H1 (cell line): ENCODE measurements around the gene PLXNA4. TPM values are rescaled to one million over a fixed set of nuclear protein-coding genes. Genes with fewer than 3 reads are reported as not detected.

Experiments used
- CTCF ChIA-PET: fragments of 300-600 bp; sonication (Branson Sonifier 250); formaldehyde crosslinking; loops from one replicate; lab custom pipeline; 2021; ENCODE audit not compliant: partially characterized antibody; lab: Charles Lee
- POLR2A ChIA-PET: fragments of 300-600 bp; sonication (Branson Sonifier 250); formaldehyde crosslinking; loops from one replicate; lab custom pipeline; 2021; ENCODE audit warnings: inconsistent platforms; ENCODE audit not compliant: partially characterized antibody; lab: Charles Lee
- DNase-seq, 2 experiments: peaks; one replicate each; pipeline versions ENCODE4 v3.0.0 to v3.0.0-alpha.2; 2010 to 2022; ENCODE audit warnings: low spot score in 2 of 2, low read depth in 1 of 2, mixed read lengths in 1 of 2
- FAIRE-seq: peaks from 2 replicates; lab custom pipeline; 2011; peaks lifted over from hg19 to GRCh38; lab: Jason Lieb, UNC
- H2AFZ ChIP-seq: 2 replicates; pipeline ENCODE4 v1.8.1; 2012; ENCODE audit warnings: low read length, inconsistent platforms
- H2AK5ac ChIP-seq: 2 replicates; pipeline ENCODE4 v1.6.1; 2013; ENCODE audit warnings: low read depth, low read length
- H2BK120ac ChIP-seq: replicated peaks from 2 replicates; pipeline ENCODE3; 2013; ENCODE audit warnings: low read depth, low read length, inconsistent platforms
- H2BK12ac ChIP-seq: 2 replicates; pipeline ENCODE4 v1.6.1; 2013; ENCODE audit warnings: low read depth, low read length
- H2BK15ac ChIP-seq: 2 replicates; pipeline ENCODE4 v1.6.1; 2013; ENCODE audit warnings: low read length
- H2BK20ac ChIP-seq: 2 replicates; pipeline ENCODE4 v1.6.1; 2013; ENCODE audit warnings: low read length
- H2BK5ac ChIP-seq: 2 replicates; pipeline ENCODE4 v1.6.1; 2013; ENCODE audit warnings: low read depth, low read length
- H3K14ac ChIP-seq: 2 replicates; pipeline ENCODE4 v1.6.1; 2013; ENCODE audit warnings: inconsistent platforms; ENCODE audit not compliant: insufficient read length
- H3K18ac ChIP-seq: 2 replicates; pipeline ENCODE4 v1.6.1; 2013; ENCODE audit warnings: low read length; ENCODE audit errors: extremely low read depth
- H3K23ac ChIP-seq: 2 replicates; pipeline ENCODE4 v1.6.1; 2013; ENCODE audit warnings: inconsistent platforms; ENCODE audit not compliant: insufficient read length
- H3K23me2 ChIP-seq: 2 replicates; pipeline ENCODE4 v1.6.1; 2013; ENCODE audit warnings: low read depth, low read length
- H3K27ac ChIP-seq: 2 replicates; pipeline ENCODE4 v1.6.1; 2011; ENCODE audit warnings: low read depth, low read length, inconsistent platforms
- H3K27me3 ChIP-seq, 4 experiments: replicated peaks in 1 of 4; 1 replicate in 1 of 4; 2 replicates in 3 of 4; pipeline versions ENCODE4 v1.6.1 to v1.8.1; 2011 to 2013; ENCODE audit warnings: low read length in 3 of 4, mild to moderate bottlenecking in 3 of 4, inconsistent platforms in 2 of 4, mixed read lengths in 2 of 4, moderate library complexity in 1 of 4; ENCODE audit not compliant: control insufficient read depth in 3 of 4, insufficient read depth in 3 of 4; ENCODE audit errors: extremely low read depth in 1 of 4
- H3K36me3 ChIP-seq, 4 experiments: 2 replicates each; pipeline versions ENCODE4 v1.6.1 to v1.8.1; 2011 to 2013; ENCODE audit warnings: mild to moderate bottlenecking in 4 of 4, low read length in 3 of 4, moderate library complexity in 2 of 4, control low read depth in 1 of 4, inconsistent platforms in 1 of 4; ENCODE audit not compliant: insufficient read depth in 4 of 4, control insufficient read depth in 2 of 4
- H3K4ac ChIP-seq: replicated peaks from 2 replicates; pipeline ENCODE3; 2013; ENCODE audit warnings: low read length, low read depth, mixed read lengths, inconsistent platforms; ENCODE audit not compliant: insufficient read length
- H3K4me1 ChIP-seq, 4 experiments: replicated peaks in 1 of 4; 1 replicate in 1 of 4; 2 replicates in 3 of 4; pipeline versions ENCODE4 v1.6.1 to v1.8.1; 2011 to 2013; ENCODE audit warnings: low read length in 3 of 4, inconsistent platforms in 2 of 4, mixed read lengths in 1 of 4; ENCODE audit not compliant: insufficient read depth in 4 of 4, control insufficient read depth in 3 of 4
- H3K4me2 ChIP-seq, 2 experiments: 2 replicates each; pipeline versions ENCODE4 v1.6.1 to v1.8.1; 2011 to 2013; ENCODE audit warnings: low read depth in 2 of 2, low read length in 2 of 2, control low read depth in 1 of 2, inconsistent platforms in 1 of 2, mild to moderate bottlenecking in 1 of 2; ENCODE audit not compliant: insufficient read depth in 1 of 2
- H3K4me3 ChIP-seq, 4 experiments: fragments of 200-600, 300-600 bp in 1 of 4; sonication (generic), shearing (Covaris generic), sonication (Bioruptor Twin) in 1 of 4; 2 replicates each; pipeline versions ENCODE4 v1.5.1 to v1.8.1; 2011 to 2016; ENCODE audit warnings: low read length in 4 of 4, low read depth in 3 of 4, control low read depth in 2 of 4, inconsistent platforms in 2 of 4, mild to moderate bottlenecking in 2 of 4, mixed read lengths in 1 of 4, moderate library complexity in 1 of 4; ENCODE audit not compliant: insufficient read depth in 2 of 4; ENCODE audit errors: extremely low read depth in 1 of 4
- H3K56ac ChIP-seq: replicated peaks from 2 replicates; pipeline ENCODE3; 2013; ENCODE audit warnings: low read depth, mild to moderate bottlenecking, mixed read lengths, low read length, inconsistent platforms; ENCODE audit not compliant: insufficient read length
- H3K79me1 ChIP-seq: 2 replicates; pipeline ENCODE4 v1.6.1; 2013; ENCODE audit warnings: low read depth, low read length, control low read depth
- H3K79me2 ChIP-seq, 2 experiments: 2 replicates each; pipeline versions ENCODE4 v1.6.1 to v1.8.1; 2012 to 2013; ENCODE audit warnings: low read length in 2 of 2, mild to moderate bottlenecking in 2 of 2, inconsistent platforms in 1 of 2; ENCODE audit not compliant: insufficient read depth in 2 of 2, control insufficient read depth in 1 of 2
- H3K9ac ChIP-seq, 4 experiments: replicated peaks in 1 of 4; 1 replicate in 1 of 4; 2 replicates in 3 of 4; pipeline versions ENCODE4 v1.6.1 to v1.8.1; 2011 to 2013; ENCODE audit warnings: low read depth in 3 of 4, low read length in 3 of 4, control low read depth in 2 of 4, mild to moderate bottlenecking in 2 of 4, moderate library complexity in 2 of 4, inconsistent platforms in 1 of 4; ENCODE audit errors: extremely low read depth in 1 of 4
- H3K9me3 ChIP-seq, 2 experiments: 2 replicates each; pipeline versions ENCODE4 v1.6.1 to v1.8.1; 2012 to 2013; ENCODE audit warnings: mild to moderate bottlenecking in 2 of 2, moderate library complexity in 2 of 2, control low read depth in 1 of 2, inconsistent platforms in 1 of 2, low read depth in 1 of 2, low read length in 1 of 2, mixed read lengths in 1 of 2; ENCODE audit not compliant: insufficient read depth in 2 of 2
- H4K20me1 ChIP-seq, 2 experiments: replicated peaks in 1 of 2; 2 replicates each; pipeline versions ENCODE3 to v1.8.1; 2011 to 2013; ENCODE audit warnings: inconsistent platforms in 2 of 2, low read length in 2 of 2, mild to moderate bottlenecking in 1 of 2; ENCODE audit not compliant: insufficient read depth in 2 of 2, control insufficient read depth in 1 of 2
- H4K5ac ChIP-seq: 2 replicates; pipeline ENCODE4 v1.6.1; 2013; ENCODE audit warnings: low read length, low read depth, mixed read lengths, inconsistent platforms; ENCODE audit not compliant: insufficient read length
- H4K8ac ChIP-seq: 2 replicates; pipeline ENCODE4 v1.8.0; 2013; ENCODE audit warnings: mild to moderate bottlenecking, moderate library complexity, low read length, inconsistent platforms; ENCODE audit not compliant: insufficient read depth; ENCODE audit errors: extremely low read depth
- H4K91ac ChIP-seq: replicated peaks from 2 replicates; pipeline ENCODE3; 2013; ENCODE audit warnings: low read length, mixed read lengths, inconsistent platforms; ENCODE audit not compliant: insufficient read length
- GABPA ChIP-seq: IDR thresholded peaks from 2 replicates; pipeline ENCODE4 v1.6.1; 2011; ENCODE audit warnings: mild to moderate bottlenecking, low read length, moderate library complexity, borderline replicate concordance; ENCODE audit not compliant: insufficient read depth
- POLR2AphosphoS5 ChIP-seq: IDR thresholded peaks from 2 replicates; pipeline ENCODE4 v1.6.1; 2011; ENCODE audit warnings: low read depth, low read length
- WGBS, 2 experiments: shearing (Covaris generic) in 1 of 2; methylation state at CpG; one replicate each; pipeline versions ENCODE4 v1.1.6 to v1.1.7; 2013 to 2015; ENCODE audit warnings: low lambda C conversion rate in 2 of 2, mixed read lengths in 2 of 2, inconsistent platforms in 1 of 2, low coverage in 1 of 2, missing lambda C conversion rate in 1 of 2; ENCODE audit not compliant: insufficient replicate concordance in 2 of 2, insufficient coverage in 1 of 2, insufficient read length in 1 of 2; ENCODE audit errors: extremely low coverage in 1 of 2, missing lambda C conversion rate in 1 of 2; 5-methylcytosine and 5-hydroxymethylcytosine counted together
- polyA plus RNA-seq, 7 experiments: library from polyadenylated mRNA; depleted of rRNA in 3 of 7; stranded (reverse) in 5 of 7; unstranded in 2 of 7; fragments of >200 nt in 5 of 7; fragments of 200-250 nt in 2 of 7; gene quantifications; 1 replicate in 5 of 7; 2 replicates in 1 of 7; 4 replicates in 1 of 7; pipeline versions ENCODE4 v1.2.1 to v1.2.3, GENCODE V29; 2011 to 2013; ENCODE audit warnings: missing spikeins in 2 of 7, mixed read lengths in 2 of 7
- total RNA-seq: library from RNA; stranded (reverse); fragmentation: NEBNext Ultra II Directional; extraction: Animal tissue kit (Norgen Biotek cat#: 25700); gene quantifications from 2 replicates; pipeline ENCODE4 v1.2.1, GENCODE V29; 2021

PLXNA4 gene
- total and polyA plus RNA-seq, 2 of the 8 experiments (the other 6 are each of a cell fraction or from before 2014, with no cell fraction given), result 0.76 to 0.79 TPM

GRCh38 chr7:132103718-132104117 is 472.6 kb downstream of the PLXNA4 start:
- Histone ChIP-seq H3K18ac (no peak overlapping the region), H3K56ac (no peak overlapping the region), H4K91ac (no peak overlapping the region), H4K5ac (no peak overlapping the region), H3K4me1 (peaks cover 4 to 6% (median 5%) of the 10 kb centered on the region in 4 experiments; a peak in 6 of 7 replicates), H3K79me1 (no peaks in the 10 kb centered on the region), H3K4me3 (no peak overlapping the region), H4K20me1 (no peaks in the 10 kb centered on the region), H3K36me3 (no peaks in the 10 kb centered on the region), H2AFZ (no peak overlapping the region), H3K27ac (no peak overlapping the region), H2BK5ac (no peak overlapping the region), H2BK12ac (no peak overlapping the region), H2BK15ac (no peak overlapping the region), H3K4ac (no peak overlapping the region), H2BK20ac (no peak overlapping the region), H2BK120ac (no peak overlapping the region), H4K8ac (no peak overlapping the region), H3K9me3 (no peaks in the 10 kb centered on the region), H3K14ac (no peak overlapping the region), H3K23me2 (no peaks in the 10 kb centered on the region), H3K23ac (no peak overlapping the region), H3K9ac (no peak overlapping the region), H3K4me2 (no peak overlapping the region), H2AK5ac (no peak overlapping the region), H3K79me2 (no peaks in the 10 kb centered on the region), H3K27me3 (no peaks in the 10 kb centered on the region)
- ChIA-PET CTCF (interaction anchor here (0.6 to 1.4 kb wide), 3 partner anchors 12 to 862 kb away, joined by 3 to 4 read pairs (median 4); no protein-coding TSS in a partner anchor), POLR2A (no interaction called here)
- 74% methylated on average over 3 of the region's 3 CpGs; no CpG with 5 or more reads in 1 of the 2 experiments for WGBS, 2 experiments
- DNase-seq (no peak), FAIRE-seq (no peak)
- TF ChIP-seq GABPA (no peak), POLR2AphosphoS5 (no peak)
